ENCODE data around the gene NECAP2. TPM values are rescaled to one million over a fixed set of nuclear protein-coding genes. Genes with fewer than 3 reads are reported as not detected.

Gene NECAP2
- total and polyA plus RNA-seq, 2 donors, result 91.7 to 97.7 TPM

DNA sequence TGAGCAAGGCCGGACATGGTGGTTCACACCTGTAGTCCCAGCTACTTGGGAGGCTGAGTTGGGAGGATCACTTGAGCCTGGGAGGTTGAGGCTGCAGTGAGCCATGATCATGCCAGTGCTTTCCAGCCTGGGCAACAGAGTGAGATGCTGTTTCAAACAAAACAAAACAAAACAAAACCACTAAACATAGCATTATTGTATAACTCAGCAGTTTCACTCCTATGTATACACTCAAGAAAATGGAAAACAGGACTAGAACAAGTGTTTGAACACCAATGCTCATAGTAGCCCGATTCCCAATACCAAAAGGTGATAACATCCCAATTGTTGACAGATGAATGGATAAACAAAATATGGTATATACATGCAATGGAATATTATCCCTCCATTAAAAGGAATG lies 2.0 kb upstream of the NECAP2 start:
- H3K36me3 ChIP-seq (ENCODE audit: control insufficient read depth in 2 of 2, insufficient read depth in 2 of 2, low read length in 1 of 2), result peaks cover 3 to 15% of the 10 kb centered on the region in 2 donors
- no peak overlapping the region for H3K27ac ChIP-seq (ENCODE audit: low read depth in 1 of 2, low read length in 1 of 2)
- WGBS, result 97% methylated on average over 2 of the region's 2 CpGs

DNA sequence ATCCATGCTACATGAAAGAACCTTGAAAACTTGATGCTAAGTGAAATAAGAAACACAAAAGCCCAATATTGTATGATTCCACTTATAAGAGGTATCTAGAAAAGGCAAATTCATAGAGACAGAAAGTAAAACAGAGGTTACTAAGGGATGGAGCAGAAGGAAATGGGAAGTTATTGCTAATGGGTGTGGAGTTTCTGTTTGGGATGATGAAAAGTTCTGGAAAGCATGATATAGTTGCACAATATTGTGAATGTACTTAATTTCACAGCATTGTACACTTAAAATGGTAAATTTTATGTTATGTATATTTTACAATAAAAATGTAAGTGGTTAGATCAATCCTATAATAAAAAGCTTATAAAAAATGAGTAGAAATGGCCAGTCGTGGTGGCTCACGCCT lies 1.6 kb upstream of the NECAP2 start:
- DNase-seq (ENCODE audit: low read depth in 6 of 9, low spot score in 9 of 9), result no peak
- no peaks in the 10 kb centered on the region for H3K27me3 ChIP-seq (ENCODE audit: control insufficient read depth in 2 of 2, insufficient read depth in 1 of 2, low read length in 1 of 2)
- peaks cover 9 to 21% of the 10 kb centered on the region in 2 donors for H3K4me1 ChIP-seq (ENCODE audit: control insufficient read depth in 2 of 2, insufficient read depth in 2 of 2, low read length in 2 of 2)
- H3K36me3 ChIP-seq (ENCODE audit: control insufficient read depth in 2 of 2, insufficient read depth in 2 of 2, low read length in 1 of 2), result peaks cover 7 to 19% of the 10 kb centered on the region in 2 donors
- H3K4me3 ChIP-seq (ENCODE audit: low read length in 2 of 2), result no peak overlapping the region
- 99% methylated on average over 2 of the region's 2 CpGs for WGBS
- H3K9me3 ChIP-seq (ENCODE audit: control insufficient read depth in 2 of 2, insufficient read depth in 1 of 2, low read length in 1 of 2), result no peaks in the 10 kb centered on the region
- H3K27ac ChIP-seq (ENCODE audit: low read depth in 1 of 2, low read length in 1 of 2), result no peak overlapping the region

More for the DNA sequence above, 2.0 kb upstream of the NECAP2 start:
- Histone ChIP-seq H3K4me1 (ENCODE audit: control insufficient read depth in 2 of 2, insufficient read depth in 2 of 2, low read length in 2 of 2) (peaks cover 9 to 21% of the 10 kb centered on the region in 2 donors), H3K27me3 (ENCODE audit: control insufficient read depth in 2 of 2, insufficient read depth in 1 of 2, low read length in 1 of 2) (no peaks in the 10 kb centered on the region), H3K9me3 (ENCODE audit: control insufficient read depth in 2 of 2, insufficient read depth in 1 of 2, low read length in 1 of 2) (no peaks in the 10 kb centered on the region), H3K4me3 (ENCODE audit: low read length in 2 of 2) (no peak overlapping the region)
- no peak for DNase-seq (ENCODE audit: low read depth in 6 of 9, low spot score in 9 of 9)

DNA sequence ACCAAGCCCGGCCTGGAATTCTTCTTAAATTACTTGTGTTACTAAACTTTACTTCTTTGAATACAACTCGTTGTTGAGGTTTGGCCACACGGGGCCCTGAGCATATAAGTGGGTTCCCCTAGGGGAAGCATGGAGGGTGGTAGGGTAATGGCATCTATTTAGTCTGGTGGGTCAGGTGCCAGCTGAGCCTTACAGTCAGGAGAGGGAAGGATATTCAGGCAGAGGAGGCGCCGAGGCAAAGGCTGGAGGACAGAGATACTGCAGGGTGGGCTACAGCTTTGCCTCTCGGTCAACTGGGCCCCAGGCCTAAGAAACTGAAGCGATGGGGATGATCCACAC lies 424 bp upstream of the NECAP2 start:
- 67% methylated on average over 7 of the region's 7 CpGs for WGBS
- Histone ChIP-seq H3K36me3 (ENCODE audit: control insufficient read depth in 2 of 2, insufficient read depth in 2 of 2, low read length in 1 of 2) (peaks cover 16 to 30% of the 10 kb centered on the region in 2 donors), H3K4me1 (ENCODE audit: control insufficient read depth in 2 of 2, insufficient read depth in 2 of 2, low read length in 2 of 2) (peaks cover 9 to 21% of the 10 kb centered on the region in 2 donors), H3K4me3 (ENCODE audit: low read length in 2 of 2) (peak overlapping the region; percentile 84 to 100), H3K27ac (ENCODE audit: low read depth in 1 of 2, low read length in 1 of 2) (peak overlapping the region in 1 of 2 donors; percentile 41), H3K27me3 (ENCODE audit: control insufficient read depth in 2 of 2, insufficient read depth in 1 of 2, low read length in 1 of 2) (no peaks in the 10 kb centered on the region), H3K9me3 (ENCODE audit: control insufficient read depth in 2 of 2, insufficient read depth in 1 of 2, low read length in 1 of 2) (no peaks in the 10 kb centered on the region)
- no peak for DNase-seq (ENCODE audit: low read depth in 6 of 9, low spot score in 9 of 9)

- peak in 8 of 9 donors; percentile 29 to 75 (median 34) for DNase-seq (ENCODE audit: low read depth in 6 of 9, low spot score in 9 of 9)
- Histone ChIP-seq H3K36me3 (ENCODE audit: control insufficient read depth in 2 of 2, insufficient read depth in 2 of 2, low read length in 1 of 2) (peaks cover 27 to 36% of the 10 kb centered on the region in 2 donors), H3K4me1 (ENCODE audit: control insufficient read depth in 2 of 2, insufficient read depth in 2 of 2, low read length in 2 of 2) (peaks cover 9 to 21% of the 10 kb centered on the region in 2 donors), H3K4me3 (ENCODE audit: low read length in 2 of 2) (peak overlapping the region; percentile 84 to 100), H3K27me3 (ENCODE audit: control insufficient read depth in 2 of 2, insufficient read depth in 1 of 2, low read length in 1 of 2) (no peaks in the 10 kb centered on the region), H3K9me3 (ENCODE audit: control insufficient read depth in 2 of 2, insufficient read depth in 1 of 2, low read length in 1 of 2) (no peaks in the 10 kb centered on the region), H3K27ac (ENCODE audit: low read depth in 1 of 2, low read length in 1 of 2) (peak overlapping the region; percentile 90 to 91)
- 2% methylated on average over 12 of the region's 12 CpGs for WGBS
Measured at GRCh38 chr1:16441282-16441665, 750 bp downstream of the NECAP2 start.

DNA sequence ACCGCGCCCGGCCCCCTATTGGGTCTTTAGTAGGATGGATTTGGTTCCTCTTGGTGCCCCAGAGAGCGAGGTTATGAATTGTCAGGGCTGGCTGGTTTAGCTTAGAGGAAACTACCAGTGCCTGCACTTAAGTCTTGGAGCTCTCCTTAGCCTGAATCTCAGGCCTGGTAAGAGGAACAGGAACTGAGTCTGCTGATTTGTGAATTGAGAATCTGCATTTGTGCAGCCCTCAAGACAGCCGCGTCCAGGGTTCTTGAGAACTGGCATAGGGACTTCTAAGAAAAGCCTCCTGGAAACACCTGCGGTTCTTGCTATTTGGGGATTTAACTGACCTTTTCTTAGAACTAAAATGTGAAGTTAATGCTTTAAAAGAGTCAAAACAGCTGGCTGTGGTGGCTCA lies 1.7 kb downstream of the NECAP2 start:
- DNase-seq (ENCODE audit: low read depth in 6 of 9, low spot score in 9 of 9), result peak in 1 of 9 donors; percentile 12
- Histone ChIP-seq H3K27me3 (ENCODE audit: control insufficient read depth in 2 of 2, insufficient read depth in 1 of 2, low read length in 1 of 2) (no peaks in the 10 kb centered on the region), H3K36me3 (ENCODE audit: control insufficient read depth in 2 of 2, insufficient read depth in 2 of 2, low read length in 1 of 2) (peaks cover 34 to 42% of the 10 kb centered on the region in 2 donors), H3K4me1 (ENCODE audit: control insufficient read depth in 2 of 2, insufficient read depth in 2 of 2, low read length in 2 of 2) (peaks cover 9 to 21% of the 10 kb centered on the region in 2 donors), H3K9me3 (ENCODE audit: control insufficient read depth in 2 of 2, insufficient read depth in 1 of 2, low read length in 1 of 2) (no peaks in the 10 kb centered on the region), H3K27ac (ENCODE audit: low read depth in 1 of 2, low read length in 1 of 2) (no peak overlapping the region), H3K4me3 (ENCODE audit: low read length in 2 of 2) (no peak overlapping the region)
- 92% methylated on average over 7 of the region's 7 CpGs for WGBS

- no peak for DNase-seq (ENCODE audit: low read depth in 6 of 9, low spot score in 9 of 9)
- H3K4me1 ChIP-seq (ENCODE audit: control insufficient read depth in 2 of 2, insufficient read depth in 2 of 2, low read length in 2 of 2), result peaks cover 9 to 21% of the 10 kb centered on the region in 2 donors
- no peak overlapping the region for H3K4me3 ChIP-seq (ENCODE audit: low read length in 2 of 2)
- peaks cover 0 to under 1% of the 10 kb centered on the region in 2 donors for H3K9me3 ChIP-seq (ENCODE audit: control insufficient read depth in 2 of 2, insufficient read depth in 1 of 2, low read length in 1 of 2)
- no peaks in the 10 kb centered on the region for H3K27me3 ChIP-seq (ENCODE audit: control insufficient read depth in 2 of 2, insufficient read depth in 1 of 2, low read length in 1 of 2)
- H3K36me3 ChIP-seq (ENCODE audit: control insufficient read depth in 2 of 2, insufficient read depth in 2 of 2, low read length in 1 of 2), result peaks cover 41 to 48% of the 10 kb centered on the region in 2 donors
- H3K27ac ChIP-seq (ENCODE audit: low read depth in 1 of 2, low read length in 1 of 2), result no peak overlapping the region
- 66% methylated on average over 2 of the region's 2 CpGs for WGBS
Measured at GRCh38 chr1:16442941-16443340, 2.4 kb downstream of the NECAP2 start.

GRCh38 chr1:16443975-16444770 lies 3.6 kb downstream of the NECAP2 start:
- Histone ChIP-seq H3K36me3 (ENCODE audit: control insufficient read depth in 2 of 2, insufficient read depth in 2 of 2, low read length in 1 of 2) (peaks cover 53 to 61% of the 10 kb centered on the region in 2 donors), H3K4me3 (ENCODE audit: low read length in 2 of 2) (no peak overlapping the region)
- DNase-seq (ENCODE audit: low read depth in 6 of 9, low spot score in 9 of 9), result no peak

DNA sequence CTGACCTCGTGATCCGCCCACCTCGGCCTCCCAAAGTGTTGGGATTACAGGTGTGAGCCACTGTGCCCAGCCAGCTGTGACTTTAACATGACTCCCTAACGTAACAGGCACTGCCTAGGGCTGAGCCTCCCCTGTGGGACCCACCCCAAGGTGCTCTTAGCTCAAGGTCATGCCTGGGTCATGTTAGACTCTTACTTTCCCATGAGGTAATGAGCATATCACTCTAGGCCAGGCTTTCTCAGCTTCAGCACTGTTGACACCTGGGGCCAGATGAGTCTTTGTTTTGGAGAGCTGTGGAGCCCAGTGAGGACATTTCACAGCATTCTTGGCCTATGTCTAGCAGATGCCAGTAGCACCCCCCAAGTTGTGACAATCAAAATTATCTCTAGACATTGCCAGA lies 4.5 kb downstream of the NECAP2 start:
- Histone ChIP-seq H3K4me3 (ENCODE audit: low read length in 2 of 2) (no peak overlapping the region), H3K27me3 (ENCODE audit: control insufficient read depth in 2 of 2, insufficient read depth in 1 of 2, low read length in 1 of 2) (no peaks in the 10 kb centered on the region), H3K9me3 (ENCODE audit: control insufficient read depth in 2 of 2, insufficient read depth in 1 of 2, low read length in 1 of 2) (peaks cover 0 to 5% of the 10 kb centered on the region in 2 donors), H3K36me3 (ENCODE audit: control insufficient read depth in 2 of 2, insufficient read depth in 2 of 2, low read length in 1 of 2) (peaks cover 62 to 70% of the 10 kb centered on the region in 2 donors), H3K4me1 (ENCODE audit: control insufficient read depth in 2 of 2, insufficient read depth in 2 of 2, low read length in 2 of 2) (peaks cover 9 to 19% of the 10 kb centered on the region in 2 donors), H3K27ac (ENCODE audit: low read depth in 1 of 2, low read length in 1 of 2) (no peak overlapping the region)
- DNase-seq (ENCODE audit: low read depth in 6 of 9, low spot score in 9 of 9), result no peak
- 96% methylated on average over 4 of the region's 4 CpGs for WGBS

More at GRCh38 chr1:16443975-16444770, 3.6 kb downstream of the NECAP2 start:
- Histone ChIP-seq H3K4me1 (ENCODE audit: control insufficient read depth in 2 of 2, insufficient read depth in 2 of 2, low read length in 2 of 2) (peaks cover 9 to 21% of the 10 kb centered on the region in 2 donors), H3K27ac (ENCODE audit: low read depth in 1 of 2, low read length in 1 of 2) (no peak overlapping the region), H3K9me3 (ENCODE audit: control insufficient read depth in 2 of 2, insufficient read depth in 1 of 2, low read length in 1 of 2) (peaks cover 0 to 5% of the 10 kb centered on the region in 2 donors), H3K27me3 (ENCODE audit: control insufficient read depth in 2 of 2, insufficient read depth in 1 of 2, low read length in 1 of 2) (no peaks in the 10 kb centered on the region)
- WGBS, result 97% methylated on average over 14 of the region's 14 CpGs

- H3K27ac ChIP-seq (ENCODE audit: low read depth in 1 of 2, low read length in 1 of 2), result no peak overlapping the region
- no peaks in the 10 kb centered on the region for H3K27me3 ChIP-seq (ENCODE audit: control insufficient read depth in 2 of 2, insufficient read depth in 1 of 2, low read length in 1 of 2)
- whole genome bisulfite sequencing, result 93% methylated on average over 10 of the region's 10 CpGs
- DNase-seq (ENCODE audit: low read depth in 6 of 9, low spot score in 9 of 9), result no peak
- peaks cover 0 to 5% of the 10 kb centered on the region in 2 donors for H3K9me3 ChIP-seq (ENCODE audit: control insufficient read depth in 2 of 2, insufficient read depth in 1 of 2, low read length in 1 of 2)
- peaks cover 9 to 16% of the 10 kb centered on the region in 2 donors for H3K4me1 ChIP-seq (ENCODE audit: control insufficient read depth in 2 of 2, insufficient read depth in 2 of 2, low read length in 2 of 2)
- H3K36me3 ChIP-seq (ENCODE audit: control insufficient read depth in 2 of 2, insufficient read depth in 2 of 2, low read length in 1 of 2), result peaks cover 69 to 76% of the 10 kb centered on the region in 2 donors
- H3K4me3 ChIP-seq (ENCODE audit: low read length in 2 of 2), result no peak overlapping the region
Measured at GRCh38 chr1:16446116-16446515, 5.6 kb downstream of the NECAP2 start.

Measured in thymus (tissue), 11 donors.